GM19452 (cell line): ENCODE measurements around the gene RBFOX2.
"Not testable (repeated sequence)": the region's sequence is repeated elsewhere in the genome, so short reads cannot be mapped to it uniquely, and the experiment has no call there.

Experiments used
- ATAC-seq: cut with Tn5 transposase; IDR thresholded peaks from one replicate; pipeline ENCODE4 v1.9.1; 2021; ENCODE audit not compliant: unreplicated experiment

The RBFOX2 gene

GRCh38 chr22:35743326-35743860 lies 285.2 kb downstream of the RBFOX2 start:
- no peak for ATAC-seq

GRCh38 chr22:35742342-35743100 lies 286.1 kb downstream of the RBFOX2 start:
- no peak for ATAC-seq

- no peak for ATAC-seq
Observed at GRCh38 chr22:35740616-35741015, 288.0 kb downstream of the RBFOX2 start.

GRCh38 chr22:35739931-35740380 lies 288.7 kb downstream of the RBFOX2 start:
- ATAC-seq = no peak

GRCh38 chr22:35739076-35739930 lies 289.3 kb downstream of the RBFOX2 start:
- no peak for ATAC-seq

- not testable (repeated sequence) for ATAC-seq
Observed at GRCh38 chr22:35737886-35738285, 290.7 kb downstream of the RBFOX2 start.

GRCh38 chr22:35736701-35737100 lies 291.9 kb downstream of the RBFOX2 start:
- no peak for ATAC-seq

- no peak for ATAC-seq
Observed at GRCh38 chr22:35736166-35736565, 292.5 kb downstream of the RBFOX2 start.

GRCh38 chr22:35735542-35735941 lies 293.1 kb downstream of the RBFOX2 start:
- ATAC-seq = no peak

- no peak for ATAC-seq
Observed at GRCh38 chr22:35734517-35734827, 294.2 kb downstream of the RBFOX2 start.

GRCh38 chr22:35733791-35734516 lies 294.7 kb downstream of the RBFOX2 start:
- no peak for ATAC-seq

GRCh38 chr22:35733036-35733435 lies 295.6 kb downstream of the RBFOX2 start:
- no peak for ATAC-seq

- ATAC-seq = no peak
Observed at GRCh38 chr22:35732116-35732515, 296.5 kb downstream of the RBFOX2 start.

- no peak for ATAC-seq
Observed at GRCh38 chr22:35731321-35731720, 297.3 kb downstream of the RBFOX2 start.

GRCh38 chr22:35729309-35729698 lies 299.3 kb downstream of the RBFOX2 start:
- no peak for ATAC-seq

- ATAC-seq = no peak
Observed at GRCh38 chr22:35728639-35729308, 299.9 kb downstream of the RBFOX2 start.

GRCh38 chr22:35727436-35727835 lies 301.2 kb downstream of the RBFOX2 start:
- ATAC-seq = no peak

GRCh38 chr22:35726933-35727332 lies 301.7 kb downstream of the RBFOX2 start:
- ATAC-seq = no peak

GRCh38 chr22:35726398-35726797 lies 302.2 kb downstream of the RBFOX2 start:
- no peak for ATAC-seq

- no peak for ATAC-seq
Observed at GRCh38 chr22:35725521-35725920, 303.1 kb downstream of the RBFOX2 start.

GRCh38 chr22:35721960-35722359 lies 306.7 kb downstream of the RBFOX2 start:
- no peak for ATAC-seq
